RPMI7951 (cell line): ENCODE measurements around the gene LCP2. TPM values are rescaled to one million over a fixed set of nuclear protein-coding genes. Genes with fewer than 3 reads are reported as not detected.

ENCODE experiments used
- DNase-seq: peaks from one replicate; pipeline ENCODE4 v3.0.0-alpha.2; 2012; ENCODE audit warnings: low read depth
- total RNA-seq: library from RNA; depleted of rRNA; stranded (reverse); fragments of >200 nt; shearing (Covaris generic); gene quantifications from 2 replicates; pipeline ENCODE4 v1.2.3, GENCODE V29; 2014

The LCP2 gene
- total RNA-seq, 1 experiment from 2014 or later = 2.5 TPM

DNA sequence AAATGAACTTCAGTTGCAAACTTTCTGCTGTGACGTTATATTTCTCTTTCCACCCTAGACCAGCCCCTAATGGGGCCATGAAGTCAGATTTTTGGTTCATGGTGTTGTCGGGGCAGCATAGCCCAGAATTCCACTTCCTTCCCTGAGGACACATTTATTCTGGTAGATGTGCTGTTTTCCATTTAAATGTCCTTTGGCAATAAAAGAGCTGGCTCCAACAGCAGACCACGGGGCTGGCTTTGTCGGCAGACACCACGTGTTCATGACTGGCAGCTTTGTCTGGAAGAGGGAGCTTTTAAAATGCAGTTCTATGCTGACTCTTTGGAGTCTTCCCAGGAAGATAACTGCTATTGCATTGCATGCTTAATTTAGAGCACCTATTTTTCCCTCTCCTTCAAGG lies 17.6 kb upstream of the LCP2 start:
- DNase-seq = peak; percentile 24

DNA sequence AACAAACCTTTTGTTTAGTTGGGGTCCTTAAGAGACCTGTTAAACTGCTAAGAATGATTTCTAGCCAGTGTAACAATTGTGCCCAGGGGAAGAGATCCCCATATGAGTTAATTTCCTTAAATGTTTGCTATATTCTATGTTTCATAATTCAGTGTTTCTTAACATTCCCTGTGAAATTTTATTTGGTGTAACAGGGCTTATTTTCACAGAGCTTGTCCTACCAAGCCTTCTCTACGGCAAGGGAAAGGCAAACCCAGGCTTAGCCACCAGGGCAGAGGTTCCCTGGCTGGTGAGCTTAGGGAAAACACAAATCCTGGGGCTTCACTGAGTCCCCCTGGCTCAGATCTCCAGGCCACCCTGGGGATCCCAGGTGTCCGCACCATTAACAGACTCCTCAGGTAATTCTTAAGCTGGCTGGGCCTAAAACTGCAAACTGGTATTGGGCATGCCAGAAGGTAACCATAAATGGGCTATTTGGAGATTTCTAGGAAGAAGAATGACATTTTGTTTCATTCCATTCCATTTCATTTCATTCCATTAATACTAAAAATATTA lies 17.0 kb upstream of the LCP2 start:
- DNase-seq = no peak

DNA sequence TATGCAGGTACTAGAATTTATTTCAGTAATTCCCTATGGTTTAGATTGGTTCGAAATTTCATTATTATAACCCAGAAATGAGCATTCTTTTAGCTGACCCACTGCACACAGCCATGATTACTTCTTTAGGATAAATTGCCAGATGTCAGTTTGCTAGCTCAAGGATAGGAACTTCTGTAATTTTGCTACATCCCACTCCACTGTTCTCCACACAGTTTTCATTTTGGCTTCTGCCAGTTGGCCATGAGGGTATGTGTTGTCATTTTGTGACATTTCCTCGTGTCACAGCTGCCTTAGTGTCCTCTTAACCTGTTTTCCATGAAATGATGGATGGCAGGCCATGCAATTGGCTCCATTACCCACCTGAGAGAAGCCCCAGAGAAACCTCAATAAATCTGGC lies 16.2 kb upstream of the LCP2 start:
- DNase-seq = no peak

DNA sequence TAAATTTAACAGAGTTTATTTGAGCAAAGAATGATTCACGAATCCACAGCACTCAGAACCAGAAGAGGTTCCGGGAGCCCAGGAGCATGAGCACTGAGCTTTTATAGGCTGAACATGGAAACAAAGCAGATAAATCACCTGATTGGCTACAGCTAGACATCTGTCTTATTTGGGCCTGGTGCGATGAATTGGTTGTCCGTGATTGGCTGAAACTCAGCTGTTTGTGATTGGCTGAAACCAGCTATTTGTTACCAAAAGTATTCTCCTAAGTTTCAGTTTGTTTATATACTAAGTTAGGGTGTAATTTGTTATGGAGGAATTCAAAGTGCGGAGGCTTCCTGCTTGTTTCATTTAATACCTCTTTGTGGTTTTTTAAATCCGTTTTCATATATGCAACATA lies 15.8 kb upstream of the LCP2 start:
- peak; percentile 4 for DNase-seq

DNA sequence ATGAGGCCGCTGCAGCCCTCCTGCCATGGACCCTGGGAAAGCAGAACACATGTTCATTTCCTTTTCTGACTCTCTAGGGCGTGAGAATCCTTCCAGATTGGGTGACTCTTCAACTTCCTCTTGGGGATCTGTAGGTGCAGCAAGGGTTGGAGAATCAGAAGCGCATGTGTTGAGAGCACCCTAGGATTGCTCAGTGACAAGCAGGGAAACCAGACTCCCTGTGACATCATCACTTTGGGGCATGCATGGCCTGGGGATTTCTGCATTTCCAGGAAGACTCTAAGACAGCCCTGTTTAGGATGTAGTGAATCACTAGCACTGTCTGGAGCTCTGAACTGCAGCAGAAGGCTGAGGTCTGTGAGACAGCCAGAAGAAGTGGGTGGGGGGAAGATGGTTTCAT lies 15.1 kb upstream of the LCP2 start:
- peak; percentile 44 for DNase-seq

DNA sequence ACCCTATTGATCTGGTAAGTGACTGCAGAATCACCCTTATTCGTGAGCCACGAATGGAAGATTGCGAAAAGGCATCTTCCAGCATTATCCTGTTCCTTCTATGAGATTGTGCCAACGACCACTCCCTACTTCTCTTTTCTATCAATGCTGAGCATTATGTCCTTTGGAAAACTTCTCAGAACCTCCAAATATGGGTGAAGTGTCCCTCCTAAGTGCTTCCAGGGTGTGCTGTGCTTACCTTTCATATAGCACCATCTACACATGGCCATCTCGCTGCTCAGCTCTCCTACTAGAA lies 14.7 kb upstream of the LCP2 start:
- no peak for DNase-seq

DNA sequence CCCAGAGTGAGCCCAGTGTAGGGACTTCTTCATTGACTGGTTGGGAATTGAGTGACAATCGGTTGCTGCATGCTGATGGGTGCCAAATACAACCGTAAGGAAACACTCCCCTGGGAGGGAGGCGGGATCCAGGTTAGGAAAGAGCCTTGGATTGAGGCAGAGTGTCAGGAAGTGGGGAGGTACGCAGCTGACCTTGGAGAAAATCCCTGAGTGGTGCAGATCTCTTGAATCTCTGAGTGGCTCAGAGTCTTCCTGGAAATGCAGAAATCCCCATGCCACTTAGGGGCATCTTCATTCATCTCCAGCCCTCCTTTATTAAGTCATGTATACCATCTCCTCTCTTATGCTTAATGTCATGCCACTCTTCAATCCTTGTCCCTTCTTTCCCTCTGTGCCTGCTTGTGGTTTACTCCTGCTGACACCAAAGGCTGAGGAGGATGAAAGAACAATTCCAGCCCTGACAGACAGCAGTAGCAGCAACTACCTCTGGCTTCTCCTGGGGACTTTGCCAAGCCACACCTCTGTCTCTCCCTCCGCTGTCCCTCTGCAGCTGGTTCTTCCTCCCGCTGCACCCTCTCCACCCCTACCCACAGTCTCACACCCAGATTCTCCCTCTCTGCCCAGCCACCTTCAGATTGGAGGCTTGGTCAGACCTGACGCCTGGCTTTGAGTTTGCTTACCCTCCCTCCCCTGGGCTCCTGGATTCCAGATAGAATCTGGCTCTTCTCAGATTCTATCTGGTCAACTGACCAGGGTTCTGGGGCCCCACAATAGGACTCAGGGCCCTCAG lies 14.1 kb upstream of the LCP2 start:
- DNase-seq = no peak

DNA sequence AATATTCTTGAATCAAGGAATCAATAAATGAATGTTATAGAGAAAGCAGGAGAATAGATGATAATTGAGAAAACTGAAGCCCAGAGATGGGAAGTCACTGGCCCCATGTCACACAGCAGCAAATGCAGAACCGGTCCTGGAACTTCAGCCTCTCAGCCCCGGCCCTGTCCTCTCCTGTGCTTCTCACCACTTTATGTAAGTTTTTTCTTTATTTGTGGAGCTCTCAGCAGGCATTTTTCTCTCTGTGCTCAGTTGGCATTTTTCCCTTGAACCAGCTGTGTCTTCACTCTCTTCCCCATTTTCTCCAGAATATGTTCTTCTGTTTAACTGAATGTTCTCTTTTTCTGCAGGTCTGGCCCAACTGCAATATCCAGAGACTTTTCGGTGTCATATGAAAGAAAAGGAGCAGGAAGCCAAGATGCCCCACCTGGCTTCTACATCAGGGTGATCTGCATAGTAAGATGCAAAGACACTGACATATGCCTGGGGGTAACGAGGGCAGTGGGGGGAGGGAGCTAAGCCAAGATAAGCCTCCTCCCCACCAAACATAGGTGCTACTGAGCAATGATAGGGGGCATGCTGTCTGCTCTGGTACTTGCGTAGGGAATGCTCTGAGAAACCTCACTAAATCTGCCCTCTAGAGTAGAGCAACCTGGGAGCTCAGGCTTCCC lies 12.8 kb upstream of the LCP2 start:
- no peak for DNase-seq

DNA sequence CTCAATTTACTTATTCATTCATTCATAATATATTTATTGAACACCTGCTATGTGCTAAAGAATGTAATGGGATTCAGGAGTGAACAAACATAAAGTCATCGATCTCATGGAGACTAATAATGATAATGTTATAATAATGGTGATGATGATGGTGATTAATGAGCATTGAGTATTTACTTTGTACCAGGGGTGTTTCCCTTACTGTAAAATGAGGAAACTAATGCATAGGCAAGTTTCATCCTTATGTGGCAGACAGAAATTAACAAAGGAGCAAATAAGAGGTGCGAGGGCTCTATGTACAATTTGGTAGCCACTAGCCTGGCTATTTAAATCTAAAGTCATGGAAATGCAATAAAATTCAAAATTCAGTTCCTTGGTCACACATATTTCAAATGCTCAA lies 11.1 kb upstream of the LCP2 start:
- no peak for DNase-seq

DNA sequence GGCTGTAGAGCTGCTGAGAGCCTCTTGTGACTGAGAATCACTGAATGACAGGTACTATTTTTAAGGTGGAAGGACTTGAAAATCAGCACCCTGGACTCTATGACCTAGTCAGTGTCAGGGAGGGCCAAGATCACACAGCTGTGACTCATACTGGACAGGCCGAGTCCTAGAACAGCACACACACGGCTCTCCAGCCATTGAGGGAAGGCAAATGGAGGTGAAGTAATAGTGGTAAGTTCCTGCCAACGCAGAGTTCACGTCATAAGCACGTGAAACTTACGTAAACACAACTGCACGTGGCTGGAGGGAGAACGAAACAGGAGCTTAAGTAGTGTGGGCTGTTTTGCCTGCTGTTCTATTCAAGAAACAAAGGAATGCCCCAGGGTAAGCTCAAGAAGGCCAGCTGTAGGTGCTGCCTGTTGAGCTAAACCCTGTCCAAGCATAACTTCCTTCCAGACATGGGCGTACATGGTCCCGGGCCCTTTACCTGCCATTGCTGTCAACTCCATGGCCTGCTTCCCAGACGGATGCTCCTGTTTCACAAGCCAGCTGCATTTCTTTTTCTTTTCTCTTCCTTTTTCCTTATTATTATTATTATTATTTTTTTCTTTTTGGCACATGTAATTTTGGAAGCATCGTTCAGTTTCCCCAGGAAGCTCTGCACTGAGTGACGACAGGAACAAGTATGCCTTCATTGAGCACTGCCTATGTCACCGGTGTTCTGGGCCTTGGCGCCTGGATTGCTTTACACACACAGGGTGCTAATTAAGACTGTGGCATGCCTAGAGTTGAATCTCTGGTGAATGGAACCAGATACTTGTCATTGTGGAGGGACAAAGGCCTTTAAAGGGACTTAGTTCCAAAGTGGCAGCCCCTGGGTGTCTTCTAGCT lies 10.2 kb upstream of the LCP2 start:
- DNase-seq = peak; percentile 70

DNA sequence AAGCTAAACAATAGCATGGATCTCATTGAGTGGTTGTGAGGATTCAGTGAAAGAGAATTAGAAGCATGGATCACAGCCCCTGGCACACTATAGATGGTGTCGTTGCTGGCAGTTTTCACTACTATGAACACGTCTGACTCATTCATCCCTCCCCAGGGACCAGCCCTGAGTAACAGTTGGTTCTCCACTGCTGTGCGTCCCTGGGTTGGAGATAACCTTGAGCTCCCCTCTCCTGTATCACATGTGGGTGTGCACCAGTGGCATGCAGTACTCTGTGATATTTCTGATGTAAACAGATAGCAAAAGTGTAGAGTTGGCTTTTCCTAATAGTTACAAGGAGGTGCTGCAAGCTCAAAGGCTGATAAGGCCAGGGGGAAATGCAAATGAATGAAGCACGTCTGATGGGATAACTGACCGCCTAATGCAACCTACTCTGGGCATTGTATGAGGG lies 8.8 kb upstream of the LCP2 start:
- peak; percentile 54 for DNase-seq

DNA sequence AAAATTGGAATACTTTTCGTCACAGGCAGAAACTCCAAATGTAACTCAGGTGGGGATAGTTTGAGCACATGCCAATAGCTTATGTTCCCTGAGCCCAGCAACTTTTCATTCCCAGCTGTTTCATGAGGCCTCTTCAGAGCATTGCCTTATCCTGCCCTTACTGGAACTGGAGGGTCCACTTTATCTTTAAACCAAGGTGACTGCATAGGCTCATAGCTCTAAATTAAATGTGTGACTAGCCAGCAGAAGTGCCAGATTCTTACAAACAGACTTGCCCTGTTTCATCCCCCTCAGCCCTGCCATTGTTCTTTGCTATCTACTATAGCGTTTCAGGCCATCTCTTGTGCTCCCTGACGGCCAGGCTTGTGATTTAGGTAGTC lies 8.1 kb upstream of the LCP2 start:
- DNase-seq = no peak

DNA sequence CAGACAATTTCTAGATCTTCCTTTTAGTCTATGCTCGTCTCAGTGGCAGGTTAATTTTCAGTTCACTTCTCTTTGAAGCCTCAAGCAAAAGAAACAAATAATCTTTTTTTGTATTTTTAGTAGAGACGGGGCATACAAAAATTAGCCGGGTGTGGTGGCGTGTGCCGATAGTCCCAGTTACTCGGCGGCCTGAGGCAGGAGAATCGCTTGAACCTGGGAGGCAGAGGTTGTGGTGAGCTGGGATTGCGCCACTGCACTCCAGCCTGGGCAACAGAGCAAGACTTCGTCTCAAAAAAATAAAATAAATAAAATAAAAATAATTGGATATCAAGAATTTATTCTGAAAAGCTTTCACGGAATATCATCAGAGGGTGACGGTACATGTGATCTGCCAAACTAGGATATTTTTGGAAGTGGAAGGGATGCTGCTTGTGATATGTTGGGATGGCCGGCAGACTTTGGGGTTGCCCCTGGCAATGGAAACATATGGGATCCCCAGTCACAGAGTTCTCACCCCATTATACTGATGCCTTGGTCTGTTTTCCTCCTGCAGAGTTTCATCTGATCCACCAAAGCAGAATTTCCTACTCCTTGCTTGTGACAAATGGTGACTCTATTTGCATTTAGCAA lies 7.6 kb upstream of the LCP2 start:
- no peak for DNase-seq

DNA sequence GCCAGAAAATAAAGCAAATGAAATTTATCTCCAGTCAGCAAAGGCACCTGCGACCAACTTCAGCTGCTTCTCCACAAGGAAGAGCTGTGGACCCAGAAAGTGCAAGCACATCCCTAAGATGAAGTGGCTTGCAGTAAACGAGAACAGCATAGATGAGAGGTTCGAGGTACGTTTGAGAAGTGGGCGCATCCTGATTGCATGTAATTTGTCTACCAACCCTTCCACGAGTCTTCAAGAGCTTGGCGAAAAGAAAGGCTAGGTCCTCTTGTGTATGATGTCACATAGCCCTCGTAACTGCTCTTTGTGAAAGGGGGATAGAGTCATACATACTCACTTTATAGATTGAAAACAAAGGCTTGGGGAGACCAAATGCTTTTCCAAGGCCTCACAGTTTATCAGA lies 6.0 kb upstream of the LCP2 start:
- DNase-seq = no peak

DNA sequence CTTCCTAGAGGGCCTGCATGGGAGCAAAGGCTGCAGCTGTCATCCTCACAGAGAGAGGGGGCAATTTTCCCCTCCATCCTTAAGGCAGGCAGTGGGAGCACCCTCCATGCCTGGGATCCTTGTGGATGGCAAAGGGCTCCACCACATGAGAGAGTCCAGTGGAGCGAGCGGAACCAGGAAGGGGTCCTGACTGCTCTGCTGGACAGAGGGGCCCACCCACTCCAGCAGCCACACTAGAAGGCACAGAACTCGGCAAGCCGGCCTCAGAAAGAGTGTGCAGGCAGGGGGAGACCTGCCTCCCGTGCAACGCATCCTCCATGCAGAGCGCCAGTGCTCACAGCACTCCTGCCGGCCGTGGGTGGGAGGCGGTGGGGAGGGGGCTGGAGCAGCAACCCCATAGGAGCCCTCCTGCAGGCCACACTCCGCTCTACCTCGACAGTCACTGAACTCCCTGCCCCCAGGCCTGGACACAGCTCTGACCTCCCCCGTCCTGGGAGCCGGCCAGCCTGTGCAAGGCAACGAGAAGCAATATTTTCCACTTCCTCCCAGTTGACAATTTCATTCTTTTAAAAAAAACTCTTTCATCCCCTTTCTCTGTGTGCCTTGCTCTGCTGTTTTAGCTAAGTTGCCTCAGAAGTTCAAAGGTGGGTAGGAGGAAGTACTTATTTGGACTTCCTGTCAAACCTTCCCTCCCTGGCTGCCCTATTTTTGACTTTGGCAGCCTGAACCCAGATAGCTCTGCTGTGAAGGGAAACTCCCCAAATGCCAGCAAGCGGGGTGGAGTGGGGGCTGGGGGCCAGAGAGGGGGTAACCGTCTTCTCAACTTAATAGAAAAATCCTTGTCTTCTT lies 5.3 kb upstream of the LCP2 start:
- DNase-seq = no peak

DNA sequence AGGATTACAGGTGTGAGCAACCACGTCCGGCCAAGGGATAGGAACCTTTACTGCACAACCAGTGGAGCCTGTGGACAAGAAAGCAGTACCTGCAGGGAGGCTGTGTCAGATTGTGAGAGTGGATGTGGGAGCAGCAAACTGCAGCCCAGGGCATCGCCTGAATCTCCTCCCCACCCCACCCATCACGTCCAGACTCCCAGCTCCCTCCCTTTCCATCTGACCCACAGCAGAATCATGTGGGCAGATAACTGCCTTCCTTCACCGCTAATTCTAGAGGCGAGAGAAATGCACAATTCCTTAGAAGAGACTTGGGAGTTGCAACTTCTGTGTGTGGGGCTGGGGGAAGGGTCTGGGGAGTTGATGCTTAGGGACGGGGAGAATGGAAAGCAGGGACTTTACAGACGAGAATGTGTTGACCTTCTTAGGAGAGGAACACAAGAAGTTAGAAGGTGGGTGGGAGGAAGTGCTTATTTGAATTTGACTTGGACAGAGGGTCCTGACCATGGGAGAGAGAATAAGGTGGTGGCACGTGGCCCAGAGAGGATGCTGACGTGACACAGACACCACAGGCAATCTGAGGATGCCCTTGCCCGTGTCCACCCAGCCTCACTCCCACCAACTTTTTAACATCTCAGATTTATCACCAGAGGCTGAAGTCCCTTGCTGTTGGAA lies 4.5 kb upstream of the LCP2 start:
- no peak for DNase-seq

DNA sequence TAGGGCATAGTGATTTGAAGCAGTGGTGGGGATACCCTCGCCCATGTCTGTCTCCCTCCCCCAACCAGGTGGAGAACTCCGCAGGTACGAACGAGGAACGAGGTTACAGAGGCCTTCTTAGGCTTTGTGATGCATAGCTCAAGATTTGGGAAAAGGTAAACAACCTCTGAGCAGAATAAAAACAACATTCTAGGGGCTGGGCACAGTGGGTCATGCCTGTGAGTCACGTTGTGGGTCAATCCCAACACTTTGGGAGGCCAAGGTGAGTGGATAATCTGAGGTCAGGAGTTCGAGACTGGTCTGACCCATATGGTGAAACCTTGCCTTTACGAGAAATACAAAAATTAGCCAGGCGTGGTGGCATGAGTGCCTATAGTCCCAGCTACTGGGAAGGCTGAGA lies 3.6 kb upstream of the LCP2 start:
- no peak for DNase-seq

DNA sequence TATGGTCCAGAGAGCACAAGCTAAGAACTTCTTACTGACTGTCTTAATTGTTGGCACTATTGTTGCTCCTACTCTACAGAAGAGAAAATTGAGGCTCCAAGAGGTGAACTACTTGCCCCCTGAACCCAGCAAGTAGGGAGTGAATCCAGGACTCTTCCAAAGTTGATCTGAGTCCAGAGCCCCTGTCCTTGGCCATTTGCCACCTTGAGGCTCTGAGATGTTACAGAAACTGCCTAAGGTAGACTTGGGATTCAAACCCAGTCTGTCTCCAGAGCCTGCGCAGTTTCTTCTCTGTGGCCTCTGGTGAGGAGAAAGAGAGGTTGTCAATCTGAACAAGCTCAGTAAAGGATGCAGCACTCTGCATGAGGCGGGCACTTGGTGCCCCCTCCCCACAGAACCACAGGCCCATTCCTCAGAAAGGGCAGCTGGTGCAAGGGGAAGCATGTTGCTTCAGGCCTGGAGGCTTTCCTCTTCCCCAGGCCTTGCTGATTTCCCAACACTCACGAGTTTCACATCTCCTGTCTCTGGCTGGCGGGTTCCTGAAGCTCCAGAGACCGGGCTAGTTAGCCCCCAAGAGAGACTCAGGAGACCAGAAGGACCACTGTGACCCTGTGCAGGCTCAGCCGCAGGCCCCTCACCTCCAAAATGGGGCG lies 2.9 kb upstream of the LCP2 start:
- no peak for DNase-seq

DNA sequence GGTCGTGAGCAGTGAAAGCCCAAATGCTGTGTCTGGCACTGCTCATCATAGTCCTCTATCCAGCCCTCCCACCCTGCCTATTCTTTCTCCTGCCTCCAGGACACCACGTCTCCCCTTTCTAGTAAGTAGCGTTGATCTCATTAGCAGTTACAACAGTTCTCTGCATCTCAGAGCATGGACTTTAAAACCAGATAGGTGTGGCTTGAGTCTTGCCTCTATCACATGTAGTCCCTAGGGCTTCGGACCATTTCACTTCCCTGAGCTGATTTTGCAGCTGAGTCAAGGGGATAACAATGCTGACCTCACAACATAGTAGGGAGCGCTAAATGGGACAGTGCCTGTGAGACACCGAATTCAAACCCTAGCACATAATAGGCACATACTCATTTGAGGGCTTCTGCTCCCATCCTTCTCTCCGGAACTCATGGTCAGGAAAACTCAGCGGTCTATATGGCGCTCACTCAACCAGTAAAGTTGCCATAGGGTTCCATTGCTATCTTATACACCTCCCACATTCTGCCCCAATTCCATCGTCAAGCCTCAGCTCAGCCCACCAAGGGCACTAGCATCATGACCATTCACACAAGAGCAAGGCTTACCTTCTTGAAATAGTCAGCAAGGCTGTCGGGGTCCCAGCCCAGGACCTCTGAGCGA lies 515 bp downstream of the LCP2 start:
- no peak for DNase-seq
